WTC11 (cell line): ENCODE measurements around the gene ARG2. TPM values are rescaled to one million over a fixed set of nuclear protein-coding genes. Genes with fewer than 3 reads are reported as not detected.

ENCODE experiments used
- ATAC-seq: fragments of 200-7000 bp; cut with Tn5 transposase; 2 replicates; pipeline ENCODE4 v1.10.0; 2021; ENCODE audit warnings: mild to moderate bottlenecking, moderate library complexity
- CTCF ChIA-PET: fragments of 300-600 bp; sonication (Branson Sonifier 250); formaldehyde crosslinking; loops from one replicate; lab custom pipeline; 2021; ENCODE audit warnings: antibody characterized with exemption; lab: Charles Lee
- POLR2A ChIA-PET: fragments of 350-600 bp; sonication (Branson Sonifier 250); formaldehyde crosslinking; loops from one replicate; lab custom pipeline; 2021; ENCODE audit warnings: antibody characterized with exemption; lab: Charles Lee
- DNase-seq: peaks from one replicate; pipeline ENCODE4 v3.0.0; 2021; ENCODE audit warnings: low spot score
- H3K27ac Mint-ChIP-seq: 2 replicates; pipeline ENCODE4 v1.8.0; 2021; ENCODE audit warnings: mixed read lengths
- H3K27me3 Mint-ChIP-seq: 2 replicates; pipeline ENCODE4 v1.8.0; 2021; ENCODE audit warnings: low read depth, mild to moderate bottlenecking, moderate library complexity, mixed read lengths
- H3K36me3 Mint-ChIP-seq: 2 replicates; pipeline ENCODE4 v1.8.0; 2021; ENCODE audit warnings: mixed read lengths
- H3K4me1 Mint-ChIP-seq: 2 replicates; pipeline ENCODE4 v1.8.0; 2022; ENCODE audit warnings: mixed read lengths
- H3K4me3 Mint-ChIP-seq: 2 replicates; pipeline ENCODE4 v1.8.0; 2021; ENCODE audit warnings: mild to moderate bottlenecking, moderate library complexity, mixed read lengths
- H3K9me3 Mint-ChIP-seq: 2 replicates; pipeline ENCODE4 v1.8.0; 2021; ENCODE audit warnings: mixed read lengths
- AR ChIP-seq: fragments of 250-450 bp; sonication (Bioruptor Pico); IDR thresholded peaks from 2 replicates; pipeline ENCODE4 v1.9.0; 2021; ENCODE audit warnings: mild to moderate bottlenecking
- CREB1 ChIP-seq: sonication (generic); formaldehyde crosslinking; IDR thresholded peaks from 2 replicates; pipeline ENCODE4 v1.8.0; 2023; ENCODE audit warnings: mild to moderate bottlenecking, missing genetic modification reagents
- CREM ChIP-seq: sonication (generic); formaldehyde crosslinking; IDR thresholded peaks from 2 replicates; pipeline ENCODE4 v1.8.1; 2022; ENCODE audit warnings: mild to moderate bottlenecking, missing genetic modification reagents, moderate library complexity
- CTCF ChIP-seq: fragments of 200-600 bp; IDR thresholded peaks from 2 replicates; pipeline ENCODE4 v1.8.0; 2022; ENCODE audit warnings: antibody characterized with exemption
- E2F4 ChIP-seq: sonication (generic); formaldehyde crosslinking; IDR thresholded peaks from 2 replicates; pipeline ENCODE4 v1.8.1; 2022; ENCODE audit warnings: low read depth, mild to moderate bottlenecking, moderate library complexity, missing genetic modification reagents, borderline replicate concordance
- FOXP1 ChIP-seq: sonication (generic); formaldehyde crosslinking; IDR thresholded peaks from 2 replicates; pipeline ENCODE4 v1.8.0; 2022; ENCODE audit warnings: missing genetic modification reagents, mild to moderate bottlenecking, moderate library complexity, borderline replicate concordance
- GTF2I ChIP-seq: fragments of 250-450 bp; sonication (Bioruptor Pico); conservative IDR thresholded peaks from 2 replicates; pipeline ENCODE4 v1.4.0; 2021; ENCODE audit warnings: mild to moderate bottlenecking
- IRF2 ChIP-seq: sonication (generic); formaldehyde crosslinking; IDR thresholded peaks from 2 replicates; pipeline ENCODE4 v1.8.0; 2022; ENCODE audit warnings: low read depth, missing genetic modification reagents, borderline replicate concordance
- JUN ChIP-seq: sonication (generic); formaldehyde crosslinking; IDR thresholded peaks from 2 replicates; pipeline ENCODE4 v1.8.0; 2023; ENCODE audit warnings: mild to moderate bottlenecking, missing genetic modification reagents
- MAX ChIP-seq: sonication (generic); formaldehyde crosslinking; IDR thresholded peaks from 2 replicates; pipeline ENCODE4 v1.8.0; 2022; ENCODE audit warnings: mild to moderate bottlenecking, missing genetic modification reagents
- MYBL2 ChIP-seq: sonication (generic); formaldehyde crosslinking; IDR thresholded peaks from 2 replicates; pipeline ENCODE4 v1.8.1; 2023; ENCODE audit warnings: mild to moderate bottlenecking, moderate library complexity, missing genetic modification reagents
- NFATC4 ChIP-seq: fragments of 250-450 bp; sonication (Bioruptor Pico); IDR thresholded peaks from 2 replicates; pipeline ENCODE4 v1.9.0; 2021; ENCODE audit warnings: mild to moderate bottlenecking
- PRRX2 ChIP-seq: fragments of 250-450 bp; sonication (Bioruptor Pico); IDR thresholded peaks from 2 replicates; pipeline ENCODE4 v1.8.0; 2021; ENCODE audit warnings: mild to moderate bottlenecking
- RELA ChIP-seq: sonication (generic); formaldehyde crosslinking; IDR thresholded peaks from 2 replicates; pipeline ENCODE4 v1.8.1; 2022; ENCODE audit warnings: missing genetic modification reagents, mild to moderate bottlenecking, borderline replicate concordance
- SMAD3 ChIP-seq: sonication (generic); formaldehyde crosslinking; IDR thresholded peaks from 2 replicates; pipeline ENCODE4 v1.8.0; 2022; ENCODE audit warnings: missing genetic modification reagents, mild to moderate bottlenecking, borderline replicate concordance
- ZNF138 ChIP-seq: sonication (generic); formaldehyde crosslinking; conservative IDR thresholded peaks from 2 replicates; pipeline ENCODE4 v1.8.1; 2022; ENCODE audit warnings: mild to moderate bottlenecking, moderate library complexity, missing genetic modification reagents
- ZNF232 ChIP-seq: sonication (generic); formaldehyde crosslinking; IDR thresholded peaks from 2 replicates; pipeline ENCODE4 v1.8.0; 2022; ENCODE audit warnings: mild to moderate bottlenecking, missing genetic modification reagents
- ZNF396 ChIP-seq: fragments of 250-450 bp; sonication (Bioruptor Pico); IDR thresholded peaks from 2 replicates; pipeline ENCODE4 v1.8.0; 2021; ENCODE audit warnings: mild to moderate bottlenecking, moderate library complexity, borderline replicate concordance
- ZNF423 ChIP-seq: fragments of 250-450 bp; sonication (Bioruptor Pico); IDR thresholded peaks from 2 replicates; pipeline ENCODE4 v2.1.2; 2022; ENCODE audit warnings: mild to moderate bottlenecking, moderate library complexity
- total RNA-seq: library from RNA; stranded (reverse); gene quantifications from 3 replicates; pipeline ENCODE4 v1.2.3, GENCODE V29; 2021
- TF ChIP-seq, protein P1 (sequence below): sonication (generic); formaldehyde crosslinking; IDR thresholded peaks from 2 replicates; pipeline ENCODE4 v1.8.0; 2022; ENCODE audit warnings: mild to moderate bottlenecking, missing genetic modification reagents

Gene ARG2
- total RNA-seq, 1 experiment from 2014 or later = 29.8 TPM

GRCh38 chr14:67571275-67571990 is 48.3 kb upstream of the ARG2 start:
- POLR2A ChIA-PET = interaction anchor here (0.7 to 1.1 kb wide), 3 partner anchors 29 to 54 kb away, joined by 3 to 6 read pairs (median 3); no protein-coding TSS in a partner anchor
- no peaks in the 10 kb centered on the region for H3K9me3 Mint-ChIP-seq
- H3K4me3 Mint-ChIP-seq = no peak overlapping the region
- TF ChIP-seq GTF2I (CRISPR knock-in tag) (no peak), ZNF232 (CRISPR knock-in tag) (no peak), CTCF (peak; percentile 85), E2F4 (CRISPR knock-in tag) (no peak), ZNF423 (CRISPR knock-in tag) (no peak), CREB1 (CRISPR knock-in tag) (no peak), SMAD3 (CRISPR knock-in tag) (0 out of 2 replicates have a peak, but pooled peaks have one; percentile 45), CREM (CRISPR knock-in tag) (no peak), JUN (CRISPR knock-in tag) (no peak), IRF2 (CRISPR knock-in tag) (no peak)
- TF ChIP-seq, protein P1, sequence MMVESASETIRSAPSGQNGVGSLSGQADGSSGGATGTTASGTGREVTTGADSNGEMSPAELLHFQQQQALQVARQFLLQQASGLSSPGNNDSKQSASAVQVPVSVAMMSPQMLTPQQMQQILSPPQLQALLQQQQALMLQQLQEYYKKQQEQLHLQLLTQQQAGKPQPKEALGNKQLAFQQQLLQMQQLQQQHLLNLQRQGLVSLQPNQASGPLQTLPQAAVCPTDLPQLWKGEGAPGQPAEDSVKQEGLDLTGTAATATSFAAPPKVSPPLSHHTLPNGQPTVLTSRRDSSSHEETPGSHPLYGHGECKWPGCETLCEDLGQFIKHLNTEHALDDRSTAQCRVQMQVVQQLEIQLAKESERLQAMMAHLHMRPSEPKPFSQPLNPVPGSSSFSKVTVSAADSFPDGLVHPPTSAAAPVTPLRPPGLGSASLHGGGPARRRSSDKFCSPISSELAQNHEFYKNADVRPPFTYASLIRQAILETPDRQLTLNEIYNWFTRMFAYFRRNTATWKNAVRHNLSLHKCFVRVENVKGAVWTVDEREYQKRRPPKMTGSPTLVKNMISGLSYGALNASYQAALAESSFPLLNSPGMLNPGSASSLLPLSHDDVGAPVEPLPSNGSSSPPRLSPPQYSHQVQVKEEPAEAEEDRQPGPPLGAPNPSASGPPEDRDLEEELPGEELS (CRISPR knock-in tag) = 0 out of 2 replicates have a peak, but pooled peaks have one; percentile 25
- H3K27ac Mint-ChIP-seq = no peak overlapping the region
- H3K27me3 Mint-ChIP-seq = no peaks in the 10 kb centered on the region
- DNase-seq (peak; percentile 72), ATAC-seq (peak; percentile 85)
- peaks cover 8% of the 10 kb centered on the region for H3K4me1 Mint-ChIP-seq
- CTCF ChIA-PET = interaction anchor here (0.6 to 8.0 kb wide), 55 partner anchors 8 to 1932 kb away, joined by 3 to 173 read pairs (median 5); partner anchors contain the start of genes ARG2, ATP6V1D, PIGH and PLEK2
- peaks cover 16% of the 10 kb centered on the region for H3K36me3 Mint-ChIP-seq

GRCh38 chr14:67571991-67572323 is 47.8 kb upstream of the ARG2 start:
- no peak for TF ChIP-seq ZNF396 (CRISPR knock-in tag)
- TF ChIP-seq MAX (CRISPR knock-in tag) = no peak
- no peak for TF ChIP-seq NFATC4
- no peak for TF ChIP-seq CREB1 (CRISPR knock-in tag)
- ChIA-PET POLR2A (interaction anchor here (0.7 to 1.1 kb wide), 2 partner anchors 30 to 54 kb away, joined by 3 to 6 read pairs; no protein-coding TSS in a partner anchor), CTCF (interaction anchor here (0.6 to 8.0 kb wide), 49 partner anchors 8 to 262 kb away, joined by 3 to 173 read pairs (median 6); partner anchors contain the start of genes ARG2, ATP6V1D, PIGH and PLEK2)
- no peak overlapping the region for H3K27ac Mint-ChIP-seq
- DNase-seq (no peak), ATAC-seq (no peak)
- H3K9me3 Mint-ChIP-seq = no peaks in the 10 kb centered on the region
- peaks cover 5% of the 10 kb centered on the region for H3K4me1 Mint-ChIP-seq
- H3K36me3 Mint-ChIP-seq = peaks cover 16% of the 10 kb centered on the region
- no peaks in the 10 kb centered on the region for H3K27me3 Mint-ChIP-seq
- H3K4me3 Mint-ChIP-seq = no peak overlapping the region

DNA sequence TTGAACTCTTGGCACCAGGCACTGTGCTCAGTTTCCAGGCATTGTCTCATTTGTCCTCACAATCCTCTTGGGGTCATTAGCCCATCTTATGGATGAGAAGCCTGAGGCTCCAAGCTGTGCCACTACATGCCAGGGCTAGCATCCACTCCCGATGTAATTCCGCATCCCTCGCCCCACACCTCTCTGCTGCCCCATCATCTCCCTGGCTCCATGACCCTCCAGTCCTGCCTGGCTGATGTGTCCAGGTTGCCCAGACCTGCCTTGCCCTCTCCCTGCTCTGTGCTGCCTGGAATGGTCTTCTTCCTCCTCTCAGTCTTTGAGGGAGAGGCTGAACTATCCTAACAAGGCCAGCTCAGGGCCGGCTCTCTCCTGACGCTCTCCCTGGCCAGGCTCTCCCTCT is 47.1 kb upstream of the ARG2 start:
- H3K4me1 Mint-ChIP-seq = peaks cover 2% of the 10 kb centered on the region; the same call in 1 of the 2 replicates
- ATAC-seq = no peak
- H3K36me3 Mint-ChIP-seq = peaks cover 16% of the 10 kb centered on the region
- CTCF ChIA-PET = interaction anchor here (1.1 to 8.0 kb wide), 14 partner anchors 11 to 159 kb away, joined by 3 to 173 read pairs (median 17); no protein-coding TSS in a partner anchor
- H3K9me3 Mint-ChIP-seq = no peaks in the 10 kb centered on the region
- DNase-seq = no peak
- no peak overlapping the region for H3K27ac Mint-ChIP-seq
- H3K27me3 Mint-ChIP-seq = no peaks in the 10 kb centered on the region
- POLR2A ChIA-PET = no interaction called here
- H3K4me3 Mint-ChIP-seq = no peak overlapping the region
- TF ChIP-seq CREB1 (CRISPR knock-in tag) (no peak), PRRX2 (no peak), AR (CRISPR knock-in tag) (no peak), FOXP1 (CRISPR knock-in tag) (no peak), CTCF (no peak), SMAD3 (CRISPR knock-in tag) (no peak), ZNF138 (CRISPR knock-in tag) (no peak), RELA (CRISPR knock-in tag) (no peak), MYBL2 (CRISPR knock-in tag) (no peak)
